Fibroblast of lung (primary cell): Measurements from ENCODE around the gene ZNF227. TPM values are rescaled to one million over a fixed set of nuclear protein-coding genes. Genes with fewer than 3 reads are reported as not detected.
"Not testable (repeated sequence)": the region's sequence is repeated elsewhere in the genome, so short reads cannot be mapped to it uniquely, and the experiment has no call there.

Experiments used
- DNase-seq, 2 donors: peaks; one replicate each; pipeline versions ENCODE4 v3.0.0 to v3.0.0-alpha.2; 2010; ENCODE audit warnings: low read depth in 2 of 2
- H2AFZ ChIP-seq: 2 replicates; pipeline ENCODE4 v1.5.1; 2012; ENCODE audit warnings: low read length, control low read depth, inconsistent platforms
- H3K27ac ChIP-seq: 2 replicates; pipeline ENCODE4 v1.5.1; 2011; ENCODE audit warnings: low read length, control low read depth; ENCODE audit not compliant: insufficient read depth
- H3K27me3 ChIP-seq: 2 replicates; pipeline ENCODE4 v1.5.1; 2011; ENCODE audit warnings: mild to moderate bottlenecking, low read length; ENCODE audit not compliant: control insufficient read depth, insufficient read depth
- H3K36me3 ChIP-seq: 2 replicates; pipeline ENCODE4 v1.5.1; 2011; ENCODE audit warnings: low read length; ENCODE audit not compliant: control insufficient read depth, insufficient read depth
- H3K4me1 ChIP-seq: 2 replicates; pipeline ENCODE4 v1.5.1; 2011; ENCODE audit warnings: low read length; ENCODE audit not compliant: control insufficient read depth, insufficient read depth; ENCODE audit errors: extremely low read depth
- H3K4me2 ChIP-seq: 2 replicates; pipeline ENCODE4 v1.5.1; 2011; ENCODE audit warnings: low read length, control low read depth; ENCODE audit not compliant: insufficient read depth; ENCODE audit errors: extremely low read depth
- H3K4me3 ChIP-seq, 4 experiments: fragments of 200-600 bp in 1 of 4; sonication (generic) in 1 of 4; replicated peaks in 1 of 4; 2 replicates each; pipeline ENCODE4 v1.5.1; 2011 to 2016; ENCODE audit warnings: low read length in 4 of 4, low read depth in 3 of 4, mild to moderate bottlenecking in 3 of 4, control low read depth in 2 of 4, inconsistent platforms in 1 of 4, mixed read lengths in 1 of 4; ENCODE audit not compliant: insufficient read depth in 1 of 4; ENCODE audit errors: control extremely low read depth in 1 of 4
- H3K79me2 ChIP-seq: 2 replicates; pipeline ENCODE4 v1.5.1; 2012; ENCODE audit warnings: mild to moderate bottlenecking, low read length, inconsistent platforms; ENCODE audit not compliant: control insufficient read depth, insufficient read depth
- H3K9ac ChIP-seq: 2 replicates; pipeline ENCODE4 v1.5.1; 2011; ENCODE audit warnings: mild to moderate bottlenecking, low read length, control low read depth; ENCODE audit not compliant: insufficient read depth
- H3K9me3 ChIP-seq: 2 replicates; pipeline ENCODE4 v1.5.1; 2012; ENCODE audit warnings: low read depth, low read length; ENCODE audit not compliant: control insufficient read depth, insufficient read depth
- H4K20me1 ChIP-seq: 2 replicates; pipeline ENCODE4 v1.5.1; 2011; ENCODE audit warnings: low read length; ENCODE audit not compliant: control insufficient read depth, insufficient read depth; ENCODE audit errors: extremely low read depth
- EZH2 ChIP-seq: IDR thresholded peaks from 2 replicates; pipeline ENCODE4 v1.5.1; 2012; ENCODE audit warnings: low read length, control low read depth, mild to moderate bottlenecking; ENCODE audit errors: missing control alignments
- polyA plus RNA-seq, 2 donors: library from polyadenylated mRNA; depleted of rRNA in 1 of 2; stranded (reverse) in 1 of 2; unstranded in 1 of 2; fragments of >200 nt; gene quantifications; 2 replicates each; pipeline ENCODE4 v1.2.1, GENCODE V29; 2011 to 2012; ENCODE audit warnings: missing spikeins in 1 of 2
- total RNA-seq: library from RNA; depleted of rRNA; stranded (reverse); fragments of >200 nt; gene quantifications from 2 replicates; pipeline ENCODE4 v1.2.1, GENCODE V29; 2014
- TF ChIP-seq, protein P1 (sequence below), 2 donors: IDR thresholded peaks in 1 of 2; conservative IDR thresholded peaks in 1 of 2; 1 replicate in 1 of 2; 2 replicates in 1 of 2; pipeline ENCODE4 v1.5.1; 2011 to 2012; ENCODE audit warnings: low read length in 2 of 2, control low read depth in 1 of 2, inconsistent platforms in 1 of 2, low read depth in 1 of 2, mild to moderate bottlenecking in 1 of 2

The ZNF227 gene
- total and polyA plus RNA-seq, 2 donors (not counting 1 experiment from before 2014, with no cell fraction given): 9.9 to 32.0 TPM

- no peak overlapping the region for H3K9ac ChIP-seq
- H3K27ac ChIP-seq: no peak overlapping the region
- no peaks in the 10 kb centered on the region for H3K9me3 ChIP-seq
- H3K4me2 ChIP-seq: no peak overlapping the region
- H3K36me3 ChIP-seq: peaks cover 3% of the 10 kb centered on the region
- H3K27me3 ChIP-seq: no peaks in the 10 kb centered on the region
- DNase-seq: no peak
- no peaks in the 10 kb centered on the region for H3K79me2 ChIP-seq
- no peaks in the 10 kb centered on the region for H3K4me1 ChIP-seq
- H3K4me3 ChIP-seq: no peak overlapping the region
- no peak overlapping the region for H2AFZ ChIP-seq
- no peak for TF ChIP-seq EZH2
- TF ChIP-seq, protein P1, sequence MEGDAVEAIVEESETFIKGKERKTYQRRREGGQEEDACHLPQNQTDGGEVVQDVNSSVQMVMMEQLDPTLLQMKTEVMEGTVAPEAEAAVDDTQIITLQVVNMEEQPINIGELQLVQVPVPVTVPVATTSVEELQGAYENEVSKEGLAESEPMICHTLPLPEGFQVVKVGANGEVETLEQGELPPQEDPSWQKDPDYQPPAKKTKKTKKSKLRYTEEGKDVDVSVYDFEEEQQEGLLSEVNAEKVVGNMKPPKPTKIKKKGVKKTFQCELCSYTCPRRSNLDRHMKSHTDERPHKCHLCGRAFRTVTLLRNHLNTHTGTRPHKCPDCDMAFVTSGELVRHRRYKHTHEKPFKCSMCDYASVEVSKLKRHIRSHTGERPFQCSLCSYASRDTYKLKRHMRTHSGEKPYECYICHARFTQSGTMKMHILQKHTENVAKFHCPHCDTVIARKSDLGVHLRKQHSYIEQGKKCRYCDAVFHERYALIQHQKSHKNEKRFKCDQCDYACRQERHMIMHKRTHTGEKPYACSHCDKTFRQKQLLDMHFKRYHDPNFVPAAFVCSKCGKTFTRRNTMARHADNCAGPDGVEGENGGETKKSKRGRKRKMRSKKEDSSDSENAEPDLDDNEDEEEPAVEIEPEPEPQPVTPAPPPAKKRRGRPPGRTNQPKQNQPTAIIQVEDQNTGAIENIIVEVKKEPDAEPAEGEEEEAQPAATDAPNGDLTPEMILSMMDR (conservative IDR thresholded peaks at IDR 0.05 in 1 of 2, IDR thresholded peaks at IDR 0.05 in 1 of 2; ENCODE audit: low read depth in 1 of 2, low read length in 2 of 2): no peak
- H4K20me1 ChIP-seq: no peaks in the 10 kb centered on the region
These were observed 16.0 kb downstream of the ZNF227 start for GRCh38 chr19:44228318-44228717.

- Histone ChIP-seq H3K9me3 (no peaks in the 10 kb centered on the region), H3K9ac (no peak overlapping the region), H4K20me1 (no peaks in the 10 kb centered on the region), H3K4me3 (no peak overlapping the region), H3K27me3 (no peaks in the 10 kb centered on the region), H3K79me2 (no peaks in the 10 kb centered on the region), H3K27ac (no peak overlapping the region), H3K4me2 (no peak overlapping the region), H3K4me1 (no peaks in the 10 kb centered on the region), H3K36me3 (peaks cover 15% of the 10 kb centered on the region), H2AFZ (no peak overlapping the region)
- DNase-seq: no peak
- no peak for TF ChIP-seq EZH2
- TF ChIP-seq, protein P1 (conservative IDR thresholded peaks at IDR 0.05 in 1 of 2, IDR thresholded peaks at IDR 0.05 in 1 of 2; ENCODE audit: low read depth in 1 of 2, low read length in 2 of 2): no peak
These were observed 20.5 kb downstream of the ZNF227 start for GRCh38 chr19:44232867-44233266.

DNA sequence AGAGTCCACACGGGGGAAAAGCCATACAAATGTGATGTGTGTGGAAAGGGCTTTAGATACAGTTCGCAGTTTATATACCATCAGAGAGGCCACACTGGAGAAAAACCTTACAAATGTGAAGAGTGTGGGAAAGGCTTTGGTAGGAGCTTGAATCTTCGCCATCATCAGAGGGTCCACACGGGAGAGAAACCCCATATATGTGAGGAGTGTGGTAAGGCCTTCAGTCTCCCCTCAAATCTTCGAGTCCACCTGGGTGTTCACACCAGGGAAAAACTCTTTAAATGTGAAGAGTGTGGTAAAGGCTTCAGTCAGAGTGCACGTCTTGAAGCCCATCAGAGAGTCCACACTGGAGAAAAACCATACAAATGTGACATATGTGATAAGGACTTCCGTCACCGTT lies 24.1 kb downstream of the ZNF227 start:
- Histone ChIP-seq H3K36me3 (peaks cover 12% of the 10 kb centered on the region), H2AFZ (no peak overlapping the region), H3K27me3 (no peaks in the 10 kb centered on the region), H3K27ac (no peak overlapping the region), H3K4me3 (no peak overlapping the region), H3K9ac (no peak overlapping the region), H3K4me2 (no peak overlapping the region), H3K79me2 (no peaks in the 10 kb centered on the region), H3K9me3 (no peaks in the 10 kb centered on the region), H4K20me1 (no peaks in the 10 kb centered on the region), H3K4me1 (no peaks in the 10 kb centered on the region)
- TF ChIP-seq, protein P1 (conservative IDR thresholded peaks at IDR 0.05 in 1 of 2, IDR thresholded peaks at IDR 0.05 in 1 of 2; ENCODE audit: low read depth in 1 of 2, low read length in 2 of 2): no peak
- TF ChIP-seq EZH2: no peak
- DNase-seq: no peak

DNA sequence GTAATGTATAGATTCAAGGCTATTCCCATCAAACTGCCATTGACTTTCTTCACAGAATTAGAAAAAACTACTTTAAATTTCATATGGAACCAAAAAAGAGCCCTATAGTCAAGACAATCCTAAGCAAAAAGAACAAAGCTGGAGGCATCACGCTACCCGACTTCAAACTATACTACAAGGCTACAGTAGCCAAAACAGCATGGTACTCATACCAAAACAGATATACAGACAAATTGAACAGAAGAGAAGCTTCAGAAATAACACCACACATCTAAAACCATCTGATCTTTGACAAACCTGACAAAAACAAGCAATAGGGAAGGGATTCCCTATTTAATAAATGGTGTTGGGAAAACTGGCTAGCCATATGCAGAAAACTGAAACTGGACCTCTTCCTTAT lies 40.0 kb downstream of the ZNF227 start:
- DNase-seq, H3K79me2 ChIP-seq, H2AFZ ChIP-seq, H3K4me3 ChIP-seq, H4K20me1 ChIP-seq, H3K9ac ChIP-seq, H3K4me1 ChIP-seq, H3K4me2 ChIP-seq, H3K27ac ChIP-seq, H3K27me3 ChIP-seq, H3K36me3 ChIP-seq, H3K9me3 ChIP-seq: not testable (repeated sequence)

DNA sequence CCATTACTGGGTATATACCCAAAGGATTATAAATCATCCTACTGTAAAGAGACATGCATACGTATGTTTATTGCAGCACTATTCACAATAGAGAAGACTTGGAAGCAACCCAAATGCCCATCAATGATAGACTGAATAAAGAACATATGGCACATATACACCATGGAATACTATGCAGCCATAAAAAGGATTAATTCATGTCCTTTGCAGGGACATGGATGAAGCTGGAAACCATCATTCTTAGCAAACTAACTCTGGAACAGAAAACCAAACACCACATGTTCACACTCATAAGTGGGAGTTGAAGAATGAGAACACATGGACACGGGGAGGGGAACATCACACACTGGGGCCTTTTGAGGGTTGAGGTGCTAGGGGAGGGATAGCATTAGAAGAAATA lies 41.1 kb downstream of the ZNF227 start:
- H3K4me2 ChIP-seq, DNase-seq, H3K27ac ChIP-seq: not testable (repeated sequence)

More for the DNA sequence above, 41.1 kb downstream of the ZNF227 start:
- H3K4me1 ChIP-seq, H3K36me3 ChIP-seq, H3K27me3 ChIP-seq, H3K9ac ChIP-seq, H2AFZ ChIP-seq, H3K79me2 ChIP-seq, H4K20me1 ChIP-seq, H3K9me3 ChIP-seq, H3K4me3 ChIP-seq: not testable (repeated sequence)
